HG03095 (cell line): Measurements from ENCODE around the gene IL13RA1.
"Not testable (repeated sequence)": the region's sequence is repeated elsewhere in the genome, so short reads cannot be mapped to it uniquely, and the experiment has no call there.

Experiments used
- ATAC-seq: cut with Tn5 transposase; IDR thresholded peaks from one replicate; pipeline ENCODE4 v1.9.1; 2021; ENCODE audit warnings: moderate library complexity; ENCODE audit not compliant: unreplicated experiment

The IL13RA1 gene

GRCh38 chrX:118726887-118727685 lies at the start of gene IL13RA1:
Gene IL13RA1, plus strand, starts transcription at chrX:118727606. Its CDS starts 33 bp downstream, at chrX:118727639.
- ATAC-seq: peak; percentile 41

GRCh38 chrX:118679290-118679689 lies 48.1 kb upstream of the IL13RA1 start:
- no peak for ATAC-seq

GRCh38 chrX:118682258-118683014 lies 45.0 kb upstream of the IL13RA1 start:
- no peak for ATAC-seq

GRCh38 chrX:118685393-118685792 lies 42.0 kb upstream of the IL13RA1 start:
- no peak for ATAC-seq

GRCh38 chrX:118688935-118689334 lies 38.5 kb upstream of the IL13RA1 start:
- no peak for ATAC-seq

GRCh38 chrX:118693843-118694242 lies 33.6 kb upstream of the IL13RA1 start:
- no peak for ATAC-seq

GRCh38 chrX:118694638-118695037 lies 32.8 kb upstream of the IL13RA1 start:
- ATAC-seq: no peak

- ATAC-seq: no peak
Measured at GRCh38 chrX:118698516-118699170, 28.8 kb upstream of the IL13RA1 start.

- ATAC-seq: no peak
Measured at GRCh38 chrX:118702741-118703140, 24.7 kb upstream of the IL13RA1 start.

GRCh38 chrX:118706681-118707080 lies 20.7 kb upstream of the IL13RA1 start:
- no peak for ATAC-seq

- no peak for ATAC-seq
Measured at GRCh38 chrX:118714521-118714920, 12.9 kb upstream of the IL13RA1 start.

- ATAC-seq: not testable (repeated sequence)
Measured at GRCh38 chrX:118715917-118716316, 11.5 kb upstream of the IL13RA1 start.

- not testable (repeated sequence) for ATAC-seq
Measured at GRCh38 chrX:118716833-118717232, 10.6 kb upstream of the IL13RA1 start.

GRCh38 chrX:118717678-118718391 lies 9.6 kb upstream of the IL13RA1 start:
- no peak for ATAC-seq

GRCh38 chrX:118718737-118719136 lies 8.7 kb upstream of the IL13RA1 start:
- no peak for ATAC-seq

GRCh38 chrX:118720058-118720707 lies 7.2 kb upstream of the IL13RA1 start:
- no peak for ATAC-seq

- ATAC-seq: no peak
Measured at GRCh38 chrX:118723376-118723775, 4.0 kb upstream of the IL13RA1 start.

GRCh38 chrX:118724365-118724764 lies 3.0 kb upstream of the IL13RA1 start:
- no peak for ATAC-seq

GRCh38 chrX:118724775-118725174 lies 2.6 kb upstream of the IL13RA1 start:
- no peak for ATAC-seq

GRCh38 chrX:118726396-118726795 lies 1.0 kb upstream of the IL13RA1 start:
- no peak for ATAC-seq
